ENCODE results near the gene ABCA13. TPM values are rescaled to one million over a fixed set of nuclear protein-coding genes. Genes with fewer than 3 reads are reported as not detected.

The ABCA13 gene
- polyA plus RNA-seq, 1 of the 3 experiments (the other 2 are of a cell fraction): not detected

GRCh38 chr7:48175019-48175418, 3.8 kb downstream of the ABCA13 start:
- peaks cover 45% of the 10 kb centered on the region; the same call in 1 of the 2 replicates for H3K27me3 ChIP-seq (ENCODE audit: insufficient read depth)
- ChIA-PET CTCF (interaction anchor here (0.8 to 0.9 kb wide), 2 partner anchors 24 to 65 kb away, joined by 3 to 4 read pairs; no protein-coding TSS in a partner anchor), POLR2A (no interaction called here)
- 14% methylated on average over 1 of the region's 1 CpG for WGBS (ENCODE audit: low lambda C conversion rate)
- H3K36me3 ChIP-seq (replicated peaks in 1 of 2; ENCODE audit: control insufficient read depth in 1 of 2, insufficient read depth in 2 of 2, low read length in 1 of 2): no peaks in the 10 kb centered on the region
- H3K4me1 ChIP-seq (ENCODE audit: control insufficient read depth in 1 of 2, insufficient read depth in 2 of 2, low read depth in 1 of 2, low read length in 1 of 2): no peaks in the 10 kb centered on the region
- no peaks in the 10 kb centered on the region for H3K9me3 ChIP-seq
- no peaks in the 10 kb centered on the region for H4K20me1 ChIP-seq (ENCODE audit: insufficient read depth)
- no peaks in the 10 kb centered on the region for H3K9me2 ChIP-seq
- no peak for TF ChIP-seq IRF3 (IDR thresholded peaks at IDR 0.05; ENCODE audit: low read depth, low read length)
- TF ChIP-seq RAD21 (IDR thresholded peaks at IDR 0.05; ENCODE audit: low read length): no peak
- TF ChIP-seq RXRA (IDR thresholded peaks at IDR 0.05; ENCODE audit: borderline replicate concordance, low read depth): no peak
- TF ChIP-seq ELF1 (IDR thresholded peaks at IDR 0.05): no peak
- TF ChIP-seq MXI1 (IDR thresholded peaks at IDR 0.05; ENCODE audit: low read depth, low read length): no peak
- no peak for TF ChIP-seq POLR2AphosphoS5 (IDR thresholded peaks at IDR 0.05; ENCODE audit: low read depth, low read length)
- no peak for TF ChIP-seq NRF1 (IDR thresholded peaks at IDR 0.05; ENCODE audit: low read depth, low read length)
- TF ChIP-seq GABPA (IDR thresholded peaks at IDR 0.05; ENCODE audit: low read depth): no peak
- no peak for DNase-seq
- H3K4me3 ChIP-seq (ENCODE audit: low read depth in 2 of 2, low read length in 1 of 2): no peak overlapping the region
- H3F3A ChIP-seq (replicated peaks; ENCODE audit: insufficient read depth): no peaks in the 10 kb centered on the region
- no peaks in the 10 kb centered on the region for H3K79me2 ChIP-seq (ENCODE audit: insufficient read depth)
- H3K27ac ChIP-seq (ENCODE audit: low read depth in 2 of 2, low read length in 1 of 2): no peak overlapping the region
- H3K4me2 ChIP-seq: no peak overlapping the region
- no peak overlapping the region for H3K9ac ChIP-seq
- H2AFZ ChIP-seq (ENCODE audit: low read depth): no peak overlapping the region

GRCh38 chr7:48176356-48176893, 5.2 kb downstream of the ABCA13 start:
- DNase-seq: no peak
- H3K27me3 ChIP-seq (ENCODE audit: insufficient read depth): peaks cover 31% of the 10 kb centered on the region; the same call in 1 of the 2 replicates
- CTCF ChIA-PET: interaction anchor here (0.9 to 1.6 kb wide), 3 partner anchors 8 to 21 kb away, joined by 3 to 6 read pairs (median 3); no protein-coding TSS in a partner anchor
- H2AFZ ChIP-seq (ENCODE audit: low read depth): 0 out of 2 replicates have a peak overlapping the region, but pooled peaks have one; percentile 5
- no peak overlapping the region for H3K27ac ChIP-seq (ENCODE audit: low read depth in 2 of 2, low read length in 1 of 2)
- POLR2A ChIA-PET: no interaction called here
- no peak overlapping the region for H3K4me3 ChIP-seq (ENCODE audit: low read depth in 2 of 2, low read length in 1 of 2)
- peaks cover 0 to 8% of the 10 kb centered on the region in 2 experiments; a peak in 1 of 4 replicates for H3K4me1 ChIP-seq (ENCODE audit: control insufficient read depth in 1 of 2, insufficient read depth in 2 of 2, low read depth in 1 of 2, low read length in 1 of 2)
- no peaks in the 10 kb centered on the region for H3K9me3 ChIP-seq
- WGBS (ENCODE audit: low lambda C conversion rate): 8% methylated on average over 2 of the region's 2 CpGs
- no peak overlapping the region for H3K9ac ChIP-seq
- no peaks in the 10 kb centered on the region for H4K20me1 ChIP-seq (ENCODE audit: insufficient read depth)
- no peaks in the 10 kb centered on the region for H3K79me2 ChIP-seq (ENCODE audit: insufficient read depth)
- H3K4me2 ChIP-seq: no peak overlapping the region
- no peaks in the 10 kb centered on the region for H3K36me3 ChIP-seq (replicated peaks in 1 of 2; ENCODE audit: control insufficient read depth in 1 of 2, insufficient read depth in 2 of 2, low read length in 1 of 2)
- no peaks in the 10 kb centered on the region for H3F3A ChIP-seq (replicated peaks; ENCODE audit: insufficient read depth)
- H3K9me2 ChIP-seq: no peaks in the 10 kb centered on the region
- TF ChIP-seq RFX5 (IDR thresholded peaks at IDR 0.05; ENCODE audit: low read length) (no peak), RAD21 (IDR thresholded peaks at IDR 0.05; ENCODE audit: low read length) (no peak), GATA2 (CRISPR knock-in tag; IDR thresholded peaks at IDR 0.05) (no peak), RCOR1 (IDR thresholded peaks at IDR 0.05; ENCODE audit: low read length) (no peak), SIN3A (IDR thresholded peaks at IDR 0.05; ENCODE audit: borderline replicate concordance, low read depth, low read length) (no peak), GABPA (IDR thresholded peaks at IDR 0.05; ENCODE audit: low read depth) (no peak), ZBTB33 (IDR thresholded peaks at IDR 0.05; ENCODE audit: borderline replicate concordance, low read depth) (no peak), POLR2AphosphoS5 (IDR thresholded peaks at IDR 0.05; ENCODE audit: low read depth, low read length) (no peak), MEF2A (IDR thresholded peaks at IDR 0.05; ENCODE audit: borderline replicate concordance, low read depth) (no peak), USF2 (IDR thresholded peaks at IDR 0.05; ENCODE audit: borderline replicate concordance, low read depth, low read length) (no peak), EP300 (IDR thresholded peaks at IDR 0.05; ENCODE audit: borderline replicate concordance in 1 of 2, low read depth in 1 of 2, low read length in 1 of 2) (no peak), CTCF (IDR thresholded peaks at IDR 0.05) (no peak)
